OCI-LY7 (cell line): ENCODE results near the gene UBE4B.

ENCODE experiments used
- CTCF ChIP-seq: fragments of 200-600 bp; sonication (generic); conservative IDR thresholded peaks from 2 replicates; pipeline ENCODE4 v1.5.1; 2014; ENCODE audit warnings: mild to moderate bottlenecking, antibody characterized with exemption, low read length, moderate library complexity, mixed read lengths
- EZH2phosphoT487 ChIP-seq: fragments of 200-600 bp; sonication (generic); IDR thresholded peaks from 2 replicates; pipeline ENCODE4 v1.6.1; 2018; ENCODE audit warnings: low read depth, borderline replicate concordance, mild to moderate bottlenecking, mixed run types, antibody characterized with exemption, low read length, moderate library complexity, mixed read lengths

- TF ChIP-seq CTCF: no peak
- TF ChIP-seq EZH2phosphoT487: no peak
Observed at GRCh38 chr1:10046356-10047085, 13.8 kb downstream of the UBE4B start.
